Urinary bladder (tissue), 4 donors: ENCODE data around the gene CCDC91. TPM values are rescaled to one million over a fixed set of nuclear protein-coding genes. Genes with fewer than 3 reads are reported as not detected.

Experiments used
- DNase-seq: peaks from one replicate; pipeline ENCODE4 v3.0.0-alpha.2; 2015; ENCODE audit errors: extremely low spot score
- H3K27ac ChIP-seq: one replicate; pipeline ENCODE4 v1.5.1; 2013; ENCODE audit warnings: low read depth, mild to moderate bottlenecking, moderate library complexity
- H3K36me3 ChIP-seq: one replicate; pipeline ENCODE4 v1.6.1; 2013; ENCODE audit warnings: mild to moderate bottlenecking, moderate library complexity; ENCODE audit not compliant: insufficient read depth
- H3K4me1 ChIP-seq: one replicate; pipeline ENCODE4 v1.6.1; 2013; ENCODE audit warnings: mild to moderate bottlenecking, moderate library complexity; ENCODE audit not compliant: insufficient read depth
- H3K4me3 ChIP-seq: one replicate; pipeline ENCODE4 v1.5.1; 2013; ENCODE audit warnings: low read depth, low read length
- WGBS: extraction: QIAGEN DNeasy Blood & Tissue Kit; methylation state at CpG from one replicate; pipeline ENCODE4 v1.1.7; 2013; 5-methylcytosine and 5-hydroxymethylcytosine counted together
- polyA plus RNA-seq: library from polyadenylated mRNA; stranded (reverse); fragments of 200-250 nt; gene quantifications from one replicate; pipeline ENCODE4 v1.2.3, GENCODE V29; 2013
- total RNA-seq: library from RNA; depleted of rRNA; stranded (reverse); fragments of >200 nt; gene quantifications from one replicate; pipeline ENCODE4 v1.2.3, GENCODE V29; 2014
- donor health status: healthy with polysubstance abuse.
- donor health status: healthy.

Gene CCDC91
- total and polyA plus RNA-seq, 2 donors = 26.2 to 53.5 TPM

- no peaks in the 10 kb centered on the region for H3K4me1 ChIP-seq
- H3K4me3 ChIP-seq = no peak overlapping the region
- no peaks in the 10 kb centered on the region for H3K36me3 ChIP-seq
- 40% methylated on average over 4 of the region's 4 CpGs for WGBS
- no peak overlapping the region for H3K27ac ChIP-seq
- no peak for DNase-seq
Measured at GRCh38 chr12:28550757-28551704, 360.8 kb downstream of the CCDC91 start.

GRCh38 chr12:28552251-28552970 lies 362.2 kb downstream of the CCDC91 start:
- no peak overlapping the region for H3K4me3 ChIP-seq
- no peak for DNase-seq
- 83% methylated on average over 4 of the region's 4 CpGs for WGBS
- no peak overlapping the region for H3K27ac ChIP-seq
- no peaks in the 10 kb centered on the region for H3K36me3 ChIP-seq
- no peaks in the 10 kb centered on the region for H3K4me1 ChIP-seq

GRCh38 chr12:28555748-28556147 lies 365.5 kb downstream of the CCDC91 start:
- no peak overlapping the region for H3K4me3 ChIP-seq
- H3K4me1 ChIP-seq = no peaks in the 10 kb centered on the region
- DNase-seq = no peak
- no peak overlapping the region for H3K27ac ChIP-seq
- no peaks in the 10 kb centered on the region for H3K36me3 ChIP-seq
- WGBS = 46% methylated on average over 4 of the region's 4 CpGs

GRCh38 chr12:28558250-28558649 lies 368.0 kb downstream of the CCDC91 start:
- no peak for DNase-seq
- H3K4me1 ChIP-seq = no peaks in the 10 kb centered on the region
- no peak overlapping the region for H3K27ac ChIP-seq
- H3K4me3 ChIP-seq = no peak overlapping the region
- 63% methylated on average over 1 of the region's 1 CpG for WGBS
- no peaks in the 10 kb centered on the region for H3K36me3 ChIP-seq

- no peak for DNase-seq
- H3K4me1 ChIP-seq = no peaks in the 10 kb centered on the region
- H3K27ac ChIP-seq = no peak overlapping the region
- H3K4me3 ChIP-seq = no peak overlapping the region
- WGBS = 91% methylated on average over 3 of the region's 3 CpGs
- H3K36me3 ChIP-seq = no peaks in the 10 kb centered on the region
Measured at GRCh38 chr12:28563286-28563685, 373.0 kb downstream of the CCDC91 start.

- 92% methylated on average over 2 of the region's 2 CpGs for WGBS
- H3K36me3 ChIP-seq = no peaks in the 10 kb centered on the region
- H3K4me3 ChIP-seq = no peak overlapping the region
- H3K27ac ChIP-seq = no peak overlapping the region
- H3K4me1 ChIP-seq = no peaks in the 10 kb centered on the region
- no peak for DNase-seq
Measured at GRCh38 chr12:28563936-28564335, 373.7 kb downstream of the CCDC91 start.

- Histone ChIP-seq H3K36me3 (no peaks in the 10 kb centered on the region), H3K4me3 (no peak overlapping the region), H3K4me1 (no peaks in the 10 kb centered on the region), H3K27ac (no peak overlapping the region)
- no peak for DNase-seq
- 43% methylated on average over 3 of the region's 3 CpGs for WGBS
Measured at GRCh38 chr12:28568118-28568517, 377.9 kb downstream of the CCDC91 start.

- Histone ChIP-seq H3K4me3 (no peak overlapping the region), H3K36me3 (no peaks in the 10 kb centered on the region), H3K27ac (no peak overlapping the region), H3K4me1 (no peaks in the 10 kb centered on the region)
- 65% methylated on average over 6 of the region's 6 CpGs for WGBS
- DNase-seq = no peak
Measured at GRCh38 chr12:28568704-28569103, 378.4 kb downstream of the CCDC91 start.

- no peak overlapping the region for H3K27ac ChIP-seq
- WGBS = 30% methylated on average over 3 of the region's 3 CpGs
- H3K36me3 ChIP-seq = no peaks in the 10 kb centered on the region
- peak; percentile 13 for DNase-seq
- no peaks in the 10 kb centered on the region for H3K4me1 ChIP-seq
- H3K4me3 ChIP-seq = no peak overlapping the region
Measured at GRCh38 chr12:28569698-28570411, 379.6 kb downstream of the CCDC91 start.

- no peak overlapping the region for H3K27ac ChIP-seq
- no peaks in the 10 kb centered on the region for H3K4me1 ChIP-seq
- WGBS = 87% methylated on average over 3 of the region's 3 CpGs
- H3K36me3 ChIP-seq = no peaks in the 10 kb centered on the region
- H3K4me3 ChIP-seq = no peak overlapping the region
- DNase-seq = no peak
Measured at GRCh38 chr12:28570811-28571210, 380.6 kb downstream of the CCDC91 start.

- WGBS = 73% methylated on average over 5 of the region's 5 CpGs
- Histone ChIP-seq H3K36me3 (no peaks in the 10 kb centered on the region), H3K27ac (no peak overlapping the region), H3K4me3 (no peak overlapping the region), H3K4me1 (no peaks in the 10 kb centered on the region)
- no peak for DNase-seq
Measured at GRCh38 chr12:28574746-28575592, 384.7 kb downstream of the CCDC91 start.

GRCh38 chr12:28575593-28576205 lies 385.4 kb downstream of the CCDC91 start:
- no peaks in the 10 kb centered on the region for H3K4me1 ChIP-seq
- H3K4me3 ChIP-seq = no peak overlapping the region
- DNase-seq = no peak
- no peak overlapping the region for H3K27ac ChIP-seq
- H3K36me3 ChIP-seq = no peaks in the 10 kb centered on the region
- 75% methylated on average over 3 of the region's 3 CpGs for WGBS
